Measurements from ENCODE around the gene MYL1.

MYL1 gene

GRCh38 chr2:210277133-210277532, 37.8 kb downstream of the MYL1 start:
- TF ChIP-seq CTCF (IDR thresholded peaks at IDR 0.05; ENCODE audit: control extremely low read depth, extremely low read depth, low read depth, missing control alignments), result no peak
- ChIA-PET POLR2A (no interaction called here), CTCF (interaction anchor here (1.0 kb wide), 1 partner anchor 10 kb away, joined by 4 read pairs; no protein-coding TSS in a partner anchor)
- DNase-seq (ENCODE audit: extremely low spot score), result no peak

- ChIA-PET CTCF (no interaction called here), POLR2A (no interaction called here)
- no peak for DNase-seq (ENCODE audit: extremely low spot score)
- TF ChIP-seq CTCF (IDR thresholded peaks at IDR 0.05; ENCODE audit: control extremely low read depth, extremely low read depth, low read depth, missing control alignments), result no peak
These were observed 43.7 kb downstream of the MYL1 start for GRCh38 chr2:210271300-210271699.

- POLR2A ChIA-PET, result no interaction called here
- no peak for TF ChIP-seq CTCF (IDR thresholded peaks at IDR 0.05; ENCODE audit: control extremely low read depth, extremely low read depth, low read depth, missing control alignments)
- no peak for DNase-seq (ENCODE audit: extremely low spot score)
- CTCF ChIA-PET, result no interaction called here
These were observed 45.8 kb downstream of the MYL1 start for GRCh38 chr2:210269148-210269547.

GRCh38 chr2:210268281-210268680, 46.7 kb downstream of the MYL1 start:
- CTCF ChIA-PET, result interaction anchor here (1.0 kb wide), 1 partner anchor 22 kb away, joined by 3 read pairs; no protein-coding TSS in a partner anchor
- TF ChIP-seq CTCF (IDR thresholded peaks at IDR 0.05; ENCODE audit: control extremely low read depth, extremely low read depth, low read depth, missing control alignments), result no peak
- POLR2A ChIA-PET, result no interaction called here
- no peak for DNase-seq (ENCODE audit: extremely low spot score)

- TF ChIP-seq CTCF (IDR thresholded peaks at IDR 0.05; ENCODE audit: control extremely low read depth, extremely low read depth, low read depth, missing control alignments), result no peak
- no peak for DNase-seq (ENCODE audit: extremely low spot score)
- ChIA-PET CTCF (interaction anchor here (1.0 to 1.3 kb wide), 2 partner anchors 10 to 23 kb away, joined by 3 to 4 read pairs; no protein-coding TSS in a partner anchor), POLR2A (no interaction called here)
These were observed 47.3 kb downstream of the MYL1 start for GRCh38 chr2:210267698-210268097.

GRCh38 chr2:210264282-210264681, 50.7 kb downstream of the MYL1 start:
- ChIA-PET CTCF (no interaction called here), POLR2A (no interaction called here)
- TF ChIP-seq CTCF (IDR thresholded peaks at IDR 0.05; ENCODE audit: control extremely low read depth, extremely low read depth, low read depth, missing control alignments), result no peak
- no peak for DNase-seq (ENCODE audit: extremely low spot score)

- DNase-seq (ENCODE audit: extremely low spot score), result no peak
- no peak for TF ChIP-seq CTCF (IDR thresholded peaks at IDR 0.05; ENCODE audit: control extremely low read depth, extremely low read depth, low read depth, missing control alignments)
- CTCF ChIA-PET, result interaction anchor here (1.3 to 1.5 kb wide), 2 partner anchors 11 to 13 kb away, joined by 4 read pairs; no protein-coding TSS in a partner anchor
- POLR2A ChIA-PET, result no interaction called here
These were observed 51.1 kb downstream of the MYL1 start for GRCh38 chr2:210263841-210264240.

Data from GM10248 (cell line).